M059J (cell line): ENCODE results near the gene DDX19B. TPM values are rescaled to one million over a fixed set of nuclear protein-coding genes. Genes with fewer than 3 reads are reported as not detected.
"Not testable (repeated sequence)": the region's sequence is repeated elsewhere in the genome, so short reads cannot be mapped to it uniquely, and the experiment has no call there.

ENCODE experiments used
- DNase-seq: peaks from one replicate; pipeline ENCODE4 v3.0.0-alpha.2; 2012; ENCODE audit warnings: low read depth
- total RNA-seq: library from RNA; depleted of rRNA; stranded (reverse); fragments of >200 nt; shearing (Covaris generic); gene quantifications from 2 replicates; pipeline ENCODE4 v1.2.3, GENCODE V29; 2014; rRNA removed

Gene DDX19B
- 35.1 and 38.7 TPM in 2 replicates for total RNA-seq

- peak; percentile 72 for DNase-seq
These were observed at the start of gene DDX19B for GRCh38 chr16:70298988-70299938. DDX19B (plus strand) TSS chr16:70299186; CDS start chr16:70299298, 112 bp downstream.

- DNase-seq: not testable (repeated sequence)
These were observed 49.3 kb upstream of the DDX19B start for GRCh38 chr16:70249697-70250096.

GRCh38 chr16:70250748-70251628 is 48.0 kb upstream of the DDX19B start:
- DNase-seq: peak; percentile 55

GRCh38 chr16:70251629-70252354 is 47.2 kb upstream of the DDX19B start, which contains the start of gene EXOSC6:
EXOSC6 (minus strand) TSS chr16:70251940; CDS start chr16:70251900, 40 bp downstream.
- peak; percentile 93 for DNase-seq

GRCh38 chr16:70252355-70252988 is 46.5 kb upstream of the DDX19B start:
- DNase-seq: no peak

- peak; percentile 48 for DNase-seq
These were observed 45.5 kb upstream of the DDX19B start for GRCh38 chr16:70253291-70254106.

GRCh38 chr16:70254180-70254964 is 44.6 kb upstream of the DDX19B start:
- peak; percentile 27 for DNase-seq

- DNase-seq: no peak
These were observed 44.1 kb upstream of the DDX19B start for GRCh38 chr16:70254965-70255286.

GRCh38 chr16:70255574-70255973 is 43.4 kb upstream of the DDX19B start:
- no peak for DNase-seq

- peak; percentile 18 for DNase-seq
These were observed 41.6 kb upstream of the DDX19B start for GRCh38 chr16:70257391-70257790.

- DNase-seq: no peak
These were observed 40.9 kb upstream of the DDX19B start for GRCh38 chr16:70258065-70258464.

- DNase-seq: no peak
These were observed 40.0 kb upstream of the DDX19B start for GRCh38 chr16:70258946-70259345.

GRCh38 chr16:70259903-70260302 is 39.1 kb upstream of the DDX19B start:
- DNase-seq: not testable (repeated sequence)

GRCh38 chr16:70267516-70267915 is 31.5 kb upstream of the DDX19B start:
- DNase-seq: peak; percentile 51

- DNase-seq: not testable (repeated sequence)
These were observed 31.1 kb upstream of the DDX19B start for GRCh38 chr16:70267922-70268321.

GRCh38 chr16:70269471-70269870 is 29.5 kb upstream of the DDX19B start:
- DNase-seq: no peak

- DNase-seq: no peak
These were observed 28.8 kb upstream of the DDX19B start for GRCh38 chr16:70270176-70270575.

- DNase-seq: no peak
These were observed 27.3 kb upstream of the DDX19B start for GRCh38 chr16:70271696-70272095.

GRCh38 chr16:70276392-70276791 is 22.6 kb upstream of the DDX19B start:
- no peak for DNase-seq
